BJ (cell line): ENCODE measurements around the gene LGALS4. TPM values are rescaled to one million over a fixed set of nuclear protein-coding genes. Genes with fewer than 3 reads are reported as not detected.
"Not testable (repeated sequence)": the region's sequence is repeated elsewhere in the genome, so short reads cannot be mapped to it uniquely, and the experiment has no call there.

ENCODE experiments used
- CTCF ChIA-PET: fragments of 350-600 bp; formaldehyde crosslinking; extraction: SDS; loops from one replicate; lab custom pipeline; 2021; ENCODE audit warnings: antibody characterized with exemption, inconsistent platforms; lab: Yijun Ruan, JAX
- POLR2A ChIA-PET: fragments of 300-600 bp; sonication (Branson Sonifier 250); formaldehyde crosslinking; extraction: SDS; loops from one replicate; lab custom pipeline; 2021; ENCODE audit warnings: antibody characterized with exemption; lab: Charles Lee
- DNase-seq: peaks from one replicate; pipeline ENCODE4 v3.0.0-alpha.2; 2011; ENCODE audit warnings: low read depth
- H3K27me3 ChIP-seq: 2 replicates; pipeline ENCODE4 v1.6.0; 2011; ENCODE audit warnings: low read length; ENCODE audit not compliant: control insufficient read depth, insufficient read depth
- H3K36me3 ChIP-seq: 2 replicates; pipeline ENCODE4 v1.5.1; 2011; ENCODE audit warnings: low read length; ENCODE audit not compliant: control insufficient read depth, insufficient read depth
- H3K4me3 ChIP-seq: 2 replicates; pipeline ENCODE4 v1.5.1; 2011; ENCODE audit warnings: low read depth, mild to moderate bottlenecking, control low read depth, low read length
- polyA plus RNA-seq: library from polyadenylated mRNA; depleted of rRNA; stranded (reverse); fragments of >200 nt; gene quantifications from 2 replicates; pipeline ENCODE4 v1.2.3, GENCODE V29; 2011
- TF ChIP-seq, protein P1 (sequence below): IDR thresholded peaks from 2 replicates; pipeline ENCODE4 v1.5.1; 2011; ENCODE audit warnings: low read depth, mild to moderate bottlenecking, control low read depth, inconsistent platforms, low read length, moderate library complexity; ENCODE audit not compliant: insufficient read depth

LGALS4 gene
- polyA plus RNA-seq, 1 experiment = 0.53 TPM

DNA sequence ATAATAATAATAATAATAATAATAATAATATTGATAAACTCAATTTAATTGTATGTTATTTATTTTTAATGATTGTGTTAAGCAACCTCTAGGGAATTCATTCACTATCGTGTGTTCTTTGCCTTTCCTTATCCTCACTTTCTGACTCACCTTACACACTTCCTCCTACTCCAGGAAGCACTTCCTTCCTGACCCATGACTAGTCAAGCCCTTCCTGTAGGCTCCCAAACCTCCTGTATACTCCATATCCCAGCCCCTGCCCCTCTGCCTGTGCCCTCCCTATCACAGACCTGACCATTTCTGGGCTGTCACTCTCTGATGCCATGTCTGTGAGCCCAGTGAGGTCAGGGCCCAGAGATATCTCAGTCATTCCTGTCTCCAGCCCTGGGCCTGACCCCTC, 7.6 kb downstream of the LGALS4 start:
- ChIA-PET CTCF (no interaction called here), POLR2A (no interaction called here)
- no peaks in the 10 kb centered on the region for H3K36me3 ChIP-seq
- TF ChIP-seq, protein P1, sequence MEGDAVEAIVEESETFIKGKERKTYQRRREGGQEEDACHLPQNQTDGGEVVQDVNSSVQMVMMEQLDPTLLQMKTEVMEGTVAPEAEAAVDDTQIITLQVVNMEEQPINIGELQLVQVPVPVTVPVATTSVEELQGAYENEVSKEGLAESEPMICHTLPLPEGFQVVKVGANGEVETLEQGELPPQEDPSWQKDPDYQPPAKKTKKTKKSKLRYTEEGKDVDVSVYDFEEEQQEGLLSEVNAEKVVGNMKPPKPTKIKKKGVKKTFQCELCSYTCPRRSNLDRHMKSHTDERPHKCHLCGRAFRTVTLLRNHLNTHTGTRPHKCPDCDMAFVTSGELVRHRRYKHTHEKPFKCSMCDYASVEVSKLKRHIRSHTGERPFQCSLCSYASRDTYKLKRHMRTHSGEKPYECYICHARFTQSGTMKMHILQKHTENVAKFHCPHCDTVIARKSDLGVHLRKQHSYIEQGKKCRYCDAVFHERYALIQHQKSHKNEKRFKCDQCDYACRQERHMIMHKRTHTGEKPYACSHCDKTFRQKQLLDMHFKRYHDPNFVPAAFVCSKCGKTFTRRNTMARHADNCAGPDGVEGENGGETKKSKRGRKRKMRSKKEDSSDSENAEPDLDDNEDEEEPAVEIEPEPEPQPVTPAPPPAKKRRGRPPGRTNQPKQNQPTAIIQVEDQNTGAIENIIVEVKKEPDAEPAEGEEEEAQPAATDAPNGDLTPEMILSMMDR = no peak
- no peak overlapping the region for H3K4me3 ChIP-seq
- no peak for DNase-seq
- no peaks in the 10 kb centered on the region for H3K27me3 ChIP-seq

DNA sequence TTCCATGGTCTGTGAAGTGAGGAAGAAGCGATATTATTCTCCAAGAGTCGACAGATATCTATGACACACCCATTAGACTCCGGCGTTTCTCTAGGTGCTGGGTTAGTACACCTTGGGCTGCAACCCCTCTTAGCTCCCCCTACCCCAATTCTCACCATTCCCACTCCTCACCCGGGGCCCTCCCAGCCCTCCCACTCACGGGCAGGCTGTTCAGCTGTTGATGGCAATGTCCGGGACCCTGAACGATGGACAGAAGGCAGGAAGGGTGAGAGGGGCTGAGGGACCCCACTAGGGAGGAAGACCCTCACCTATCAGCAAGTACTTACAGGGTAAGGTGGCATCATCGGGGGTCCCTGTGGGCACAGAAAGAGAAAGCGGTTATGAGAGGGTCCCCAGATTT, 9.2 kb downstream of the LGALS4 start:
- CTCF ChIA-PET = no interaction called here
- POLR2A ChIA-PET = no interaction called here
- DNase-seq = no peak
- no peaks in the 10 kb centered on the region for H3K27me3 ChIP-seq
- H3K36me3 ChIP-seq = no peaks in the 10 kb centered on the region
- TF ChIP-seq, protein P1 = no peak
- H3K4me3 ChIP-seq = no peak overlapping the region

DNA sequence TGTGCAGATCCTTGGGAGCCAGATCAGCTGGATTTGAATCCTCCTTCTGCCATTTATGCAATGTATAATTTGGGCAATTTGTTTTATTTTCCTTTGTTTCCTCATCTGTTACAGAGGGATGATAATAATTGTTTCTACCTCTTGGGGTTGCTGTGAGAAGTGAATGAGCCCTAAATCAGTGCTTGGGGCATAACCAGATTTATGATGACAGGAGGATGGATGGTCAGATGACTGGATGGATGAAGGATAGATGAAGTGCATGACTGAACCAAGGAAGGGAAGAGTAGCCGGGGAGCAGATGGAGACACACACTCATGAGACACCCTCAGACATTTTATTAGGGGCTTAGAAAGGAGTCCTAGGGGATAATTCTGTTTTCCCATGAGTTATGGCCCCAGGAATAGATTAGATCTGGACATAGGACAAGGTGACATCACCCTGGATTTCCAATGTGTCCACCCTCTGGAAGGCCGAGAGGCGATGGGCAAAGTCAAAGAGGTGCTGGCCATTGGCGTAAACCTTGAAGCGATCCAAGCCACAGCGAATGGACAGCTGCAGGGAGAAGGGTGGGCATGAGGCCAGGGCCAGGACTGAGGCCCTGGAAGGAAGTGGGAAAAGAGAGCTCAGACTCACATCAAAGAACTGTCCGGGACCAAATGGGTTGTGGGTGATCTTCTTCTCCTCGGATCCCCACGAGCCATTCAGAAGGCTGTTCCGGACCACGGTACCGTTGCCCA, 11.2 kb downstream of the LGALS4 start:
- H3K36me3 ChIP-seq = no peaks in the 10 kb centered on the region
- TF ChIP-seq, protein P1 = no peak
- no peaks in the 10 kb centered on the region for H3K27me3 ChIP-seq
- DNase-seq = no peak
- no peak overlapping the region for H3K4me3 ChIP-seq
- CTCF ChIA-PET = interaction anchor here (2.5 kb wide), 1 partner anchor 86 kb away, joined by 8 read pairs; no protein-coding TSS in a partner anchor
- POLR2A ChIA-PET = no interaction called here

DNA sequence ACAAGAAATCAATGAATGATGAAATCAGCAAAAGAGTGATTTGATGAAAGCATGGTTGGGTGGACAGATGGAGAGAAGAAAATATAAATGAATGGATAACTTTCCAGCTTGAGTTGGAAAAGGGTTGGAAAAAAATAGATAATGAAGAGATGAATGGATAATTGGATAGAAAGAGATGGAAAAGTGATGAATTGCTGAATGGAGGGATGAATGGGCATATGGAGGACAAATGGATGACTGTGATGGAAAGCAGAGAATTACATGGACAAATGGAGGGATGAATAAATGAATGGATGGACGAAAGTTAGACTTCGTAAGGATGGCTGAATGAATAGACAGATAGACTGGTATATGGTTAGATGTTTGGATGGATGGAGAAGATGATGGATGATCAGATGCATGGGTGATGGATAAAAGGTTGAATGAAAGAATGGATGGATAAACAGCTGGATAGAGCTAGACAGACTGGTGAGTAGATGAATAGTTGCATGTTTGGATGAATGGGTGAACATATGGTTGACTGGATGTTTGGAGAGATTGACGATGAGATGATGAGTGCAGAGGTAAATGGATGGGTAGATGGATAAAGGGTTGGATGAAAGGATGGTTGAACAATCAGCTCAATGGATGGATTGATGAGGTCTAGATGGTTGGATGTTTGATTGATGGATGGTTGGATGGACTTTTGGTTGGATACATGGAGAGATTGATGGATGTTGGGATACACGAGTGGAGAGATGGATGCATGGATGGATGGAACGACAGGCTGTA, 12.0 kb downstream of the LGALS4 start:
- TF ChIP-seq, protein P1 = no peak
- Histone ChIP-seq H3K4me3 (no peak overlapping the region), H3K36me3 (no peaks in the 10 kb centered on the region), H3K27me3 (no peaks in the 10 kb centered on the region)
- ChIA-PET POLR2A (no interaction called here), CTCF (interaction anchor here (1.8 to 2.5 kb wide), 2 partner anchors 26 to 87 kb away, joined by 4 to 8 read pairs; no protein-coding TSS in a partner anchor)
- DNase-seq = no peak

DNA sequence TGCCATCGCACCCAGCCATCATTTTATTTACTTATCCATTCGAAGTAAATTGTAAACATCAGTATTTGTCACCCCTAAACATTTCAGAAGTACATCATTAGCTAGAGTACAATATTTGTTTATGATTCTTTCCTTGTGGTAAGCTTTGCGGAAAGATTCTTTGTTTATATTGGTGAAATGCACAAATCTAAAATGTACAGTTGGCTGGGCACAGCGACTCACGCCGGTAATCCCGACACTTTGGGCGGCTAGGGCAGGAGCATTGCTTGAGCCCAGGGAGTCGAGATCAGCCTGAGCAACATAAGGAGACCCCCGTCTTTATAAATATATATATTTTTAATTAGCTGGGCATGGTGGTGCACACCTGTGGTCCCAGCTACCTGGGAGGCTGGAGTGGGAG, 13.6 kb downstream of the LGALS4 start:
- DNase-seq = no peak
- CTCF ChIA-PET = interaction anchor here (0.7 to 2.5 kb wide), 4 partner anchors 14 to 89 kb away, joined by 3 to 8 read pairs (median 4); partner anchors contain the start of gene LGALS4
- POLR2A ChIA-PET = no interaction called here

DNA sequence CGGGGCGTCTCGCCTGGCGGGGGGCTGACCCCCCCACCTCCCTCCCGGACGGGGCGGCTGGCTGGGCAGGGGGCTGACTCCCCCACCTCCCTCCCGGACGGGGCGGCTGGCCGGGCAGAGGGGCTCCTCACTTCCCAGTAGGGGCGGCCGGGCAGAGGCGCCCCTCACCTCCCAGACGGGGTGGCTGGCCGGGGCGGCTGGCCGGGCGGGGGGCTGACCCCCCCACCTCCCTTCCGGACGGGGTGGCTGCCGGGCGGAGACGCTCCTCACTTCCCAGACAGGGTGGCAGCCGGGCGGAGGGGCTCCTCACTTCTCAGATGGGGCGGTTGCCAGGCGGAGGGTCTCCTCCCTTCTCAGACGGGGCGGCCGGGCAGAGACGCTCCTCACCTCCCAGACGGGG, 15.0 kb downstream of the LGALS4 start:
- CTCF ChIA-PET, H3K27me3 ChIP-seq, H3K4me3 ChIP-seq, H3K36me3 ChIP-seq, POLR2A ChIA-PET, DNase-seq: not testable (repeated sequence)

More for the DNA sequence above, 13.6 kb downstream of the LGALS4 start:
- Histone ChIP-seq H3K36me3 (no peaks in the 10 kb centered on the region), H3K27me3 (no peaks in the 10 kb centered on the region), H3K4me3 (no peak overlapping the region)
- TF ChIP-seq, protein P1 = no peak
